Measurements from ENCODE around the gene FBN3.
"Not testable (repeated sequence)": the region's sequence is repeated elsewhere in the genome, so short reads cannot be mapped to it uniquely, and the experiment has no call there.

Gene FBN3

GRCh38 chr19:8030960-8031359 is 118.4 kb downstream of the FBN3 start:
- TF ChIP-seq FOXA1 (IDR thresholded peaks at IDR 0.05) (no peak), SUZ12 (IDR thresholded peaks at IDR 0.05) (no peak), TARDBP (IDR thresholded peaks at IDR 0.05) (no peak), L3MBTL2 (conservative IDR thresholded peaks at IDR 0.05) (no peak), LEF1 (IDR thresholded peaks at IDR 0.05; ENCODE audit: borderline replicate concordance) (no peak), SP1 (IDR thresholded peaks at IDR 0.05) (no peak), ARNT (IDR thresholded peaks at IDR 0.05) (no peak), HDGF (IDR thresholded peaks at IDR 0.05; ENCODE audit: borderline replicate concordance) (no peak), CTBP1 (IDR thresholded peaks at IDR 0.05; ENCODE audit: borderline replicate concordance) (no peak), FOXM1 (IDR thresholded peaks at IDR 0.05; ENCODE audit: borderline replicate concordance) (no peak)
- POLR2A ChIA-PET = interaction anchor here (0.7 kb wide), 1 partner anchor 25 kb away, joined by 3 read pairs; no protein-coding TSS in a partner anchor
- no peak for DNase-seq (ENCODE audit: extremely low spot score)
- CTCF ChIA-PET = no interaction called here

GRCh38 chr19:8028951-8029491 is 120.4 kb downstream of the FBN3 start:
- POLR2A ChIA-PET = interaction anchor here (0.7 kb wide), 1 partner anchor 24 kb away, joined by 3 read pairs; the partner anchor contains the start of gene ELAVL1
- CTCF ChIA-PET = interaction anchor here (0.8 kb wide), 1 partner anchor 27 kb away, joined by 3 read pairs; no protein-coding TSS in a partner anchor
- no peak for TF ChIP-seq TARDBP (IDR thresholded peaks at IDR 0.05)
- TF ChIP-seq NFRKB (IDR thresholded peaks at IDR 0.05) = no peak
- no peak for TF ChIP-seq FOXM1 (IDR thresholded peaks at IDR 0.05; ENCODE audit: borderline replicate concordance)
- TF ChIP-seq FOXA1 (IDR thresholded peaks at IDR 0.05) = no peak
- TF ChIP-seq ARNT (IDR thresholded peaks at IDR 0.05) = no peak
- no peak for TF ChIP-seq HDGF (IDR thresholded peaks at IDR 0.05; ENCODE audit: borderline replicate concordance)
- TF ChIP-seq SUZ12 (IDR thresholded peaks at IDR 0.05) = no peak
- TF ChIP-seq FOXK2 (IDR thresholded peaks at IDR 0.05) = no peak
- no peak for TF ChIP-seq SP1 (IDR thresholded peaks at IDR 0.05)
- no peak for TF ChIP-seq ELF4 (IDR thresholded peaks at IDR 0.05)
- TF ChIP-seq L3MBTL2 (conservative IDR thresholded peaks at IDR 0.05) = no peak
- no peak for TF ChIP-seq ZNF384 (IDR thresholded peaks at IDR 0.05)
- no peak for TF ChIP-seq LEF1 (IDR thresholded peaks at IDR 0.05; ENCODE audit: borderline replicate concordance)
- TF ChIP-seq BHLHE40 (IDR thresholded peaks at IDR 0.05; ENCODE audit: borderline replicate concordance) = no peak
- TF ChIP-seq PKNOX1 (IDR thresholded peaks at IDR 0.05) = no peak
- TF ChIP-seq CTBP1 (IDR thresholded peaks at IDR 0.05; ENCODE audit: borderline replicate concordance) = no peak
- no peak for DNase-seq (ENCODE audit: extremely low spot score)

- POLR2A ChIA-PET = no interaction called here
- TF ChIP-seq HDGF (IDR thresholded peaks at IDR 0.05; ENCODE audit: borderline replicate concordance) (no peak), BHLHE40 (IDR thresholded peaks at IDR 0.05; ENCODE audit: borderline replicate concordance) (no peak), ZNF384 (IDR thresholded peaks at IDR 0.05) (no peak), SUZ12 (IDR thresholded peaks at IDR 0.05) (no peak), ELF4 (IDR thresholded peaks at IDR 0.05) (no peak), L3MBTL2 (conservative IDR thresholded peaks at IDR 0.05) (no peak), FOXK2 (IDR thresholded peaks at IDR 0.05) (no peak), SP1 (IDR thresholded peaks at IDR 0.05) (no peak), CTBP1 (IDR thresholded peaks at IDR 0.05; ENCODE audit: borderline replicate concordance) (no peak), LEF1 (IDR thresholded peaks at IDR 0.05; ENCODE audit: borderline replicate concordance) (no peak), FOXA1 (IDR thresholded peaks at IDR 0.05) (no peak)
- CTCF ChIA-PET = no interaction called here
- no peak for DNase-seq (ENCODE audit: extremely low spot score)
Observed at GRCh38 chr19:8025316-8025715, 124.1 kb downstream of the FBN3 start.

- POLR2A ChIA-PET; DNase-seq (ENCODE audit: extremely low spot score): not testable (repeated sequence)
- CTCF ChIA-PET = interaction anchor here (0.7 to 1.8 kb wide), 2 partner anchors 23 to 347 kb away, joined by 3 to 5 read pairs; no protein-coding TSS in a partner anchor
Observed at GRCh38 chr19:8024256-8024655, 125.1 kb downstream of the FBN3 start.

- no peak for DNase-seq (ENCODE audit: extremely low spot score)
- POLR2A ChIA-PET = no interaction called here
- TF ChIP-seq FOXA1 (IDR thresholded peaks at IDR 0.05) (no peak), ZNF384 (IDR thresholded peaks at IDR 0.05) (no peak), TARDBP (IDR thresholded peaks at IDR 0.05) (no peak), ELF4 (IDR thresholded peaks at IDR 0.05) (no peak), HDGF (IDR thresholded peaks at IDR 0.05; ENCODE audit: borderline replicate concordance) (no peak), SUZ12 (IDR thresholded peaks at IDR 0.05) (no peak), FOXK2 (IDR thresholded peaks at IDR 0.05) (no peak), CTBP1 (IDR thresholded peaks at IDR 0.05; ENCODE audit: borderline replicate concordance) (no peak), NFRKB (IDR thresholded peaks at IDR 0.05) (no peak)
- CTCF ChIA-PET = interaction anchor here (1.8 kb wide), 1 partner anchor 22 kb away, joined by 5 read pairs; no protein-coding TSS in a partner anchor
Observed at GRCh38 chr19:8023371-8023770, 126.0 kb downstream of the FBN3 start.

- TF ChIP-seq L3MBTL2 (conservative IDR thresholded peaks at IDR 0.05) (no peak), ZNF384 (IDR thresholded peaks at IDR 0.05) (no peak), PKNOX1 (IDR thresholded peaks at IDR 0.05) (no peak), SP1 (IDR thresholded peaks at IDR 0.05) (no peak), CTBP1 (IDR thresholded peaks at IDR 0.05; ENCODE audit: borderline replicate concordance) (no peak), ARNT (IDR thresholded peaks at IDR 0.05) (no peak), SUZ12 (IDR thresholded peaks at IDR 0.05) (no peak), ELF4 (IDR thresholded peaks at IDR 0.05) (no peak), TARDBP (IDR thresholded peaks at IDR 0.05) (no peak), BHLHE40 (IDR thresholded peaks at IDR 0.05; ENCODE audit: borderline replicate concordance) (no peak), FOXK2 (IDR thresholded peaks at IDR 0.05) (no peak), FOXA1 (IDR thresholded peaks at IDR 0.05) (no peak), FOXM1 (IDR thresholded peaks at IDR 0.05; ENCODE audit: borderline replicate concordance) (no peak), HDGF (IDR thresholded peaks at IDR 0.05; ENCODE audit: borderline replicate concordance) (no peak), LEF1 (IDR thresholded peaks at IDR 0.05; ENCODE audit: borderline replicate concordance) (no peak), NFRKB (IDR thresholded peaks at IDR 0.05) (no peak)
- POLR2A ChIA-PET = no interaction called here
- CTCF ChIA-PET = no interaction called here
- no peak for DNase-seq (ENCODE audit: extremely low spot score)
Observed at GRCh38 chr19:8022275-8022674, 127.1 kb downstream of the FBN3 start.

- no peak for DNase-seq (ENCODE audit: extremely low spot score)
- CTCF ChIA-PET = no interaction called here
- POLR2A ChIA-PET = no interaction called here
- TF ChIP-seq PKNOX1 (IDR thresholded peaks at IDR 0.05) (no peak), ZNF384 (IDR thresholded peaks at IDR 0.05) (no peak), FOXK2 (IDR thresholded peaks at IDR 0.05) (no peak), SP1 (IDR thresholded peaks at IDR 0.05) (no peak), ARNT (IDR thresholded peaks at IDR 0.05) (no peak), L3MBTL2 (conservative IDR thresholded peaks at IDR 0.05) (no peak), TARDBP (IDR thresholded peaks at IDR 0.05) (no peak), SUZ12 (IDR thresholded peaks at IDR 0.05) (no peak), LEF1 (IDR thresholded peaks at IDR 0.05; ENCODE audit: borderline replicate concordance) (no peak), HDGF (IDR thresholded peaks at IDR 0.05; ENCODE audit: borderline replicate concordance) (no peak), CTBP1 (IDR thresholded peaks at IDR 0.05; ENCODE audit: borderline replicate concordance) (no peak)
Observed at GRCh38 chr19:8021374-8021773, 128.0 kb downstream of the FBN3 start.
